Measurements from ENCODE around the gene C15orf62. TPM values are rescaled to one million over a fixed set of nuclear protein-coding genes. Genes with fewer than 3 reads are reported as not detected.

C15orf62 gene, protein sequence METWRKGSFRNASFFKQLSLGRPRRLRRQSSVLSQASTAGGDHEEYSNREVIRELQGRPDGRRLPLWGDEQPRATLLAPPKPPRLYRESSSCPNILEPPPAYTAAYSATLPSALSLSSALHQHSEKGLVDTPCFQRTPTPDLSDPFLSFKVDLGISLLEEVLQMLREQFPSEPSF
- 0.07 to 0.09 TPM in 2 of 5 replicates, not detected in the others for total RNA-seq (2022; extraction: Qiagen RNA extraction; ENCODE audit: low read depth)

DNA sequence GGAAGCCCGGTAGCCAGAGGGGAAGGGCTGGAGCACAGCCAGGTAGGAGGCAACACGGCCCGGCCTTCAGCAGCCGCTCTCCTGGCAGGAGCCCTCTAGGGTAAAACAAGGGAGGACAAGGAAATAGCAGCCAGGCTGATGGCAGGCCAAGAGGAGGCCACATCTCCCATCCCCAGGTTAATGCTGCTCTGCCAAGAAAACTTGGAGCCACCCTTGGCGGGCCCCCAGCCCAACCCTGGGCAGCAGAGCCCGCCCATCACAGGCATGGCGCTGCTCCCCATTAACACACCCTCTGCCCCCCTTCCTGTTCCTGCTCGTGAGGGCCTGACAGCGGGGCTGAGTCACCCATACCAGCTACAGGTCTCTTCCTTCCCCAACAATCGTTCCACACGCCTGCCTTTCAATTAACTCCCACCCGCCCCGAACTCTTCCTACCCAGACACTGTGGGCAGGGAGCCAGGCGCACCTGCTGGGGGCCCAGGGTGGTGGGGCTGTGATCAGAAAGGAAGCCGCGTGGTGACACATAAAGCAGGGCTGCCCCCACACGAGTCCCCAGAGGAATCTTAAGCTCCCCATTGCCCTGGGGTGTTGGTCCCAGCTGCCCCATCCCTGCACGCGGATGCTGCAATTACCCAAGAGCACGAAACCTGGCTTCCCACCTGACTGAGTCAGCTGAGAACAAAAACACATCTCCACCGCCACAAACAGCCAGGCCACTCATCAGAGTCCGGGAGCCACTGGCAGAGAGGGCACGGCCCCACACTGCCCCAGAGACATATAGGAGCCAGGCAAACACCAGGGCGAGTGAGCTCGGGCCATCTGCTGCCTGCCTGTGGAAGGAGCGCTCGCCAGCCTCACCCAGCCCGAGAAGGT, at the start of gene C15orf62:
C15orf62 (plus strand) TSS at position 707 of the 873 bp plus-strand sequence. CDS start 516 bp downstream, outside the sequence.

DNA sequence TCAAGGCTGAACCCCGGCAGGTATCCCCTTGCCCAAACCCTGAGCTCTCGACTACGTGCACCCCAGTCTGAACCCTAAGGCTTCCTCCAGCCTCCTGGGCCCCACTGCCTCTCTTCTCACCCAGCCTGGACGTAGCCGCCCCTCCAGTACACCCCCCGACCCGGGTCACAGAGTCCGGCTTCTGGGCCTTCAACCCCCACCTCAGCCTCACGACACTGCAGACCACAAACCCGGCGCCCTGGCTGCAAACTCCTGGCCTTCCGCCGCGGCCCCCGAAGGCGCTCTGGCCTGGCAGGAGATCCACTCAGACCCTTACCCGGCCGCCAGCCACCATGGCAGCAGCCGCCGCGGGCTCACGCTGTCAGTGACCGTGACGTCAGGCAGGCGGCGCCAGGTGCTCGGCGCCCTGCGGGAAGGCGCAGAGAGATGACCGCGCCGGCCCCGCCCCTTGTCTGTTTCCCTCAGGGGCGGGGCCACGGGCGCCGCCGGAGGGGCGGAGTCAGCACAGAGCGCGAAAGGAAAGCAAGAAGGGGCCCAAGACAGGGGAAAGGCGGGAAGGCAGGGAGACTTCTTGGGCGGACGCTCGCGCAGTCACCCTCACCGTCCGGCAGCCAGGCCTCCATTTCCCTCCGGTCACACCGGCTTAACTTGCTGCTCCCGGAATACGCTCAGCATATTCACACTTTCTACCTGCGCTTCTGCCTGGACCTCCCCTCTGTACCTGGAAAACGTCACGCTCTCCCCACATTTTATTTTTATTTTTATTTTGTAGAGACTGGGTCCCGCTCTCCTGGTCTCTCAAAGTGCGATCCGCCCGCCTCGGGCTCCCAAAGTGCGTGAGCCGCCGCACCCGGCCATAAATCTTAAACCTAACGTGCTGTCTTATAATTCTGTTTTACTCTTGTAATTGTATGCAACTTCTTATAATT, 14.6 kb upstream of the C15orf62 start, which contains the start of gene RMDN3:
RMDN3 (minus strand) TSS at position 372 of the 929 bp plus-strand sequence. CDS start 471 bp downstream, outside the sequence.

DNA sequence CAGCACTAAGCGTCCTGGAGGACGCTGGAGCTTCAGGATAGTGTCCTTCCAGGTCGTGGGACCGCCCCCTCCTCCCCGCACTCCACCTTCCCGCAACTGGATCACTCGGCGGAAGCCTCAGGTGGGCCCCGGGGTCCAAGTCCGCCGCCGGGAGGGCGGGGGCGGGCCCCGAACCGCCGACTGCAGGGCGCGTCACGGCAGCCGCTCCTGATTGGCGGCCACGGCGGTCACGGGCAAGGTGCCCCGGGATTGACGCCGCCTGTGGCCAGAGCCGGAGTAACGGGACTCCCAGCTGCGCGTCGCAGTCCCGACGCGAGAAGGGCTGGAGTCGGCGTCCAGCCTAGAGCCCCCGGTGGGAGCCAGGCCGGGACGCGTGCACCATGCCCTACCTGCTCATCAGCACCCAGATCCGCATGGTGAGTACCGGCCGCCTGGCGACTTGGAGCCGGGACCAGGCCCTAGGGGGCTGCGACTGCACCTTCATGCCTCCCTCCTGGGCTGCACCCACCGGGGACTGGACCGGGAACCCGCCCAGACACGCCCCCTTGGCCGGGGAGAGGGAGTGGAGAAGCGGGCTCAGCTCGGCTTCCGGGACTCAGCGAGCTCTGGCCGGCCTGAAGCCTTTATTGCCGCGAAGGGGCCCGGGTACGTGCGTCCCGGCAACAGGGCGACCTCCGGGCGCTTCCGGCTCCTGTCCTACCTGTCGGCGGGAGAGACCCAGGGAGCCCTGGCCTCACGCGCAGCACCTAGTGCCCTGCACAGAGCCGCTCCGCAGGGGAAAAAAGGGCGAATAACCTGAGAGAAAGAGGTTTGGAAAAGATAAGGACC, 5.8 kb upstream of the C15orf62 start, which contains the start of gene GCHFR:
GCHFR (plus strand) TSS at position 268 of the 828 bp plus-strand sequence; CDS start at position 381, 113 bp downstream.

DNA sequence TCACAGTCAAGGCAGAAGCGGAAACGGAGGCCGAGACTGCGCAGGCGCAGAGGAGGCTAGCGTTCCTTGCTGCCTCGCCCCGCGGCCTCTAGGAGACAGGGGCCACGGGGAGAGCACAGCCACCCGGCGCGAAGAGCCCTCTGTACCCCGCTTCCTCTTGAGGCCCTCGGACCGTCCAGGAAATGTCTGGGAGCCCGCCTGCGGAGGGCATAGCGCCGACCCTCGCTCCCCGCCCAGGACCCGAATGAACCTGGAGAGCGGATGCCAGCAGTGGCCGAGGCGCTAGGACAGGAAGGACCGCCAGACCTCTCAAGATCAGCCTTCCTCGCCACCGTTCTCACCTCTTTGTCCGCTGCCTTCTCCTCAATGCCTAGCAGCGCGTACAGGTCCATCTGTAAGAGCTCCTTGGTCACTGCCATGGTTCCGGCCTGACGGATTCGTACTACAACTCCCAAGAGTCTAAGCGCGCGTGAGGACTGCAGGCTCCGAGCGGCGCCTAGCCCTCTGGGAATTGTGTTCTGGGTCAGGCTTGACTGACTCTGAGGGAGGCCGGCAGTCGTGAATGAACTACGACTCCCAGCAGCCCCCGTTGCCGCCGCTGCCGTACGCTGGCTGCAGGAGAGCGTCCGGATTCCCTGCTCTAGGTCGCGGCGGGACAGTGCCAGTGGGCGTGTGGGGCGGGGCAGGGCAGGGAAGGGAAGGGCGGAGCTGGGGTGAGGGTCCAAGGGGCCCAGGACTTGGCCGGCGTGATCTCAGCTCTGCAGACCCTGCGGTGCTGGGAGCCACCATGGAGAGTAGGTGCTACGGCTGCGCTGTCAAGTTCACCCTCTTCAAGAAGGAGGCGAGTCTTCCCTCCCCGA, 37.5 kb downstream of the C15orf62 start, which contains the start of the genes DNAJC17 and ZFYVE19:
DNAJC17 (minus strand) TSS at position 446 of the 860 bp plus-strand sequence; CDS start at position 419, 27 bp downstream.
ZFYVE19 (plus strand) TSS at position 62 of the 860 bp plus-strand sequence; CDS start at position 563, 501 bp downstream.

Other genes with a start within 250 kb of the C15orf62 start
- 13.7 to 25.9 TPM (median 16.0 TPM) in 5 replicates for gene CCDC32, start 204.9 kb upstream of the C15orf62 start, total RNA-seq (2022; extraction: Qiagen RNA extraction; ENCODE audit: low read depth)
- 13.1 to 16.3 TPM (median 14.8 TPM) in 5 replicates for gene RPUSD2, start 200.7 kb upstream of the C15orf62 start, total RNA-seq (2022; extraction: Qiagen RNA extraction; ENCODE audit: low read depth)
- 4.2 to 8.1 TPM (median 6.9 TPM) in 5 replicates for gene KNL1, start 175.7 kb upstream of the C15orf62 start, total RNA-seq (2022; extraction: Qiagen RNA extraction; ENCODE audit: low read depth)
- 17.1 to 23.6 TPM (median 18.8 TPM) in 5 replicates for gene RAD51, start 74.8 kb upstream of the C15orf62 start, total RNA-seq (2022; extraction: Qiagen RNA extraction; ENCODE audit: low read depth)
- gene RMDN3, start 14.7 kb upstream of the C15orf62 start, total RNA-seq (2022; extraction: Qiagen RNA extraction; ENCODE audit: low read depth): 21.5 to 23.7 TPM (median 23.1 TPM) in 5 replicates
- gene GCHFR, start 5.9 kb upstream of the C15orf62 start, total RNA-seq (2022; extraction: Qiagen RNA extraction; ENCODE audit: low read depth): 7.1 to 9.0 TPM (median 7.4 TPM) in 5 replicates
- gene ZFYVE19, start 37.1 kb downstream of the C15orf62 start, total RNA-seq (2022; extraction: Qiagen RNA extraction; ENCODE audit: low read depth): 15.2 to 18.6 TPM (median 17.4 TPM) in 5 replicates
- gene DNAJC17, start 37.5 kb downstream of the C15orf62 start, total RNA-seq (2022; extraction: Qiagen RNA extraction; ENCODE audit: low read depth): 17.1 to 26.9 TPM (median 24.7 TPM) in 5 replicates
- 0.24 to 0.41 TPM in 2 of 5 replicates, not detected in the others for gene PPP1R14D, start 58.7 kb downstream of the C15orf62 start, total RNA-seq (2022; extraction: Qiagen RNA extraction; ENCODE audit: low read depth)
- gene SPINT1, start 74.1 kb downstream of the C15orf62 start, total RNA-seq (2022; extraction: Qiagen RNA extraction; ENCODE audit: low read depth): 0.67 to 1.4 TPM (median 0.78 TPM) in 5 replicates
- gene RHOV, start 104.3 kb downstream of the C15orf62 start, total RNA-seq (2022; extraction: Qiagen RNA extraction; ENCODE audit: low read depth): 5.5 to 7.3 TPM (median 7.1 TPM) in 5 replicates
- gene VPS18, start 124.5 kb downstream of the C15orf62 start, total RNA-seq (2022; extraction: Qiagen RNA extraction; ENCODE audit: low read depth): 20.3 to 25.2 TPM (median 25.0 TPM) in 5 replicates
- 1.1 to 2.0 TPM (median 1.2 TPM) in 5 replicates for gene DLL4, start 159.4 kb downstream of the C15orf62 start, total RNA-seq (2022; extraction: Qiagen RNA extraction; ENCODE audit: low read depth)
- gene CHAC1, start 183.5 kb downstream of the C15orf62 start, total RNA-seq (2022; extraction: Qiagen RNA extraction; ENCODE audit: low read depth): 4.9 to 10.0 TPM (median 6.1 TPM) in 5 replicates

All from A549 treated with GW870086 at 1 μM for 4 hours (cell line).